HepG2 (cell line): Measurements from ENCODE around the gene SLC24A4.

Experiments
- TF ChIP-seq, protein P1 (sequence below): sonication (generic); formaldehyde crosslinking; IDR thresholded peaks from 2 replicates; pipeline ENCODE4 v1.5.1; 2020; ENCODE audit warnings: missing genetic modification reagents, mild to moderate bottlenecking, borderline replicate concordance
- TF ChIP-seq, protein P2 (sequence below): sonication (generic); formaldehyde crosslinking; IDR thresholded peaks from 2 replicates; pipeline ENCODE4 v1.5.0; 2020; ENCODE audit warnings: mild to moderate bottlenecking, missing genetic modification reagents, moderate library complexity

DNA sequence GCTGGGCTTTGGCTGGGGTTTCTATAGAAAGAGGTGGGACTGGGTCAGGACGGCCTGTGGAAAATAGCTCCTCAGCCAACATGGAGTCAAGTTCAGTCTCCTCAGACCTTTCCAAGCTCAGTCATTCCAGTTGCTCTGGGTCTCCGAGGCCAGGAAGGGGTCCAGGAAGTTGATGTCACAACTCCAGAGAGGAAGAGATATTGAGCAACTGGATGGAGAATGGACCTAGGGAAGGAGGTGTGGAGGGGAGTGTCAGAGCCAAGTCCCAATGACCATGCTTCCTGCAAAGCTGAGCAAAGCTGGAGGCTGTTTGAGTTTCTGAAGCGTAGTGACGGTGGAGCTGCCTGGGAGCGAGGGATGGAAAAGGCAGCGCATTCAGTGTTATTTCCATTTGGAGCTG lies 86.1 kb downstream of the SLC24A4 start:
- TF ChIP-seq, protein P1, sequence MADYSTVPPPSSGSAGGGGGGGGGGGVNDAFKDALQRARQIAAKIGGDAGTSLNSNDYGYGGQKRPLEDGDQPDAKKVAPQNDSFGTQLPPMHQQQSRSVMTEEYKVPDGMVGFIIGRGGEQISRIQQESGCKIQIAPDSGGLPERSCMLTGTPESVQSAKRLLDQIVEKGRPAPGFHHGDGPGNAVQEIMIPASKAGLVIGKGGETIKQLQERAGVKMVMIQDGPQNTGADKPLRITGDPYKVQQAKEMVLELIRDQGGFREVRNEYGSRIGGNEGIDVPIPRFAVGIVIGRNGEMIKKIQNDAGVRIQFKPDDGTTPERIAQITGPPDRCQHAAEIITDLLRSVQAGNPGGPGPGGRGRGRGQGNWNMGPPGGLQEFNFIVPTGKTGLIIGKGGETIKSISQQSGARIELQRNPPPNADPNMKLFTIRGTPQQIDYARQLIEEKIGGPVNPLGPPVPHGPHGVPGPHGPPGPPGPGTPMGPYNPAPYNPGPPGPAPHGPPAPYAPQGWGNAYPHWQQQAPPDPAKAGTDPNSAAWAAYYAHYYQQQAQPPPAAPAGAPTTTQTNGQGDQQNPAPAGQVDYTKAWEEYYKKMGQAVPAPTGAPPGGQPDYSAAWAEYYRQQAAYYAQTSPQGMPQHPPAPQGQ, result no peak
- TF ChIP-seq, protein P2, sequence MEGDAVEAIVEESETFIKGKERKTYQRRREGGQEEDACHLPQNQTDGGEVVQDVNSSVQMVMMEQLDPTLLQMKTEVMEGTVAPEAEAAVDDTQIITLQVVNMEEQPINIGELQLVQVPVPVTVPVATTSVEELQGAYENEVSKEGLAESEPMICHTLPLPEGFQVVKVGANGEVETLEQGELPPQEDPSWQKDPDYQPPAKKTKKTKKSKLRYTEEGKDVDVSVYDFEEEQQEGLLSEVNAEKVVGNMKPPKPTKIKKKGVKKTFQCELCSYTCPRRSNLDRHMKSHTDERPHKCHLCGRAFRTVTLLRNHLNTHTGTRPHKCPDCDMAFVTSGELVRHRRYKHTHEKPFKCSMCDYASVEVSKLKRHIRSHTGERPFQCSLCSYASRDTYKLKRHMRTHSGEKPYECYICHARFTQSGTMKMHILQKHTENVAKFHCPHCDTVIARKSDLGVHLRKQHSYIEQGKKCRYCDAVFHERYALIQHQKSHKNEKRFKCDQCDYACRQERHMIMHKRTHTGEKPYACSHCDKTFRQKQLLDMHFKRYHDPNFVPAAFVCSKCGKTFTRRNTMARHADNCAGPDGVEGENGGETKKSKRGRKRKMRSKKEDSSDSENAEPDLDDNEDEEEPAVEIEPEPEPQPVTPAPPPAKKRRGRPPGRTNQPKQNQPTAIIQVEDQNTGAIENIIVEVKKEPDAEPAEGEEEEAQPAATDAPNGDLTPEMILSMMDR, result no peak
